Erythroblast (primary cell): ENCODE data around the gene ZNF575.
"Not testable (repeated sequence)": the region's sequence is repeated elsewhere in the genome, so short reads cannot be mapped to it uniquely, and the experiment has no call there.

ENCODE experiments used
- DNase-seq, 2 experiments: peaks; one replicate each; lab custom pipeline; 2025; lab: John Stamatoyannopoulos, UW
- GATA1 ChIP-seq: IDR thresholded peaks from 2 replicates; pipeline ENCODE4 v1.6.1; 2011; ENCODE audit warnings: low read depth, mild to moderate bottlenecking, control low read depth, low read length, moderate library complexity
- POLR2A ChIP-seq: IDR thresholded peaks from 2 replicates; pipeline ENCODE4 v1.6.1; 2011; ENCODE audit warnings: mild to moderate bottlenecking, low read length

Gene ZNF575

GRCh38 chr19:43503501-43504425 is 29.2 kb upstream of the ZNF575 start:
- peak; percentile 71 for TF ChIP-seq POLR2A
- TF ChIP-seq GATA1 = no peak
- DNase-seq = peak; percentile 95 to 96

- peak in 1 of 2 experiments; percentile 58 for DNase-seq
- TF ChIP-seq POLR2A = peak; percentile 29
- TF ChIP-seq GATA1 = no peak
These were observed 28.4 kb upstream of the ZNF575 start, which contains the start of gene PHLDB3 for GRCh38 chr19:43504426-43505185. PHLDB3 (minus strand) TSS chr19:43504746; CDS start chr19:43504118, 628 bp downstream.

- TF ChIP-seq POLR2A (no peak), GATA1 (no peak)
- no peak for DNase-seq
These were observed 27.9 kb upstream of the ZNF575 start for GRCh38 chr19:43505186-43505456.

GRCh38 chr19:43505941-43506340 is 27.0 kb upstream of the ZNF575 start:
- peak; percentile 72 to 86 for DNase-seq
- TF ChIP-seq POLR2A = no peak

GRCh38 chr19:43506629-43507028 is 26.4 kb upstream of the ZNF575 start:
- TF ChIP-seq POLR2A = no peak
- TF ChIP-seq GATA1 = no peak
- DNase-seq = no peak

GRCh38 chr19:43507880-43508279 is 25.1 kb upstream of the ZNF575 start:
- DNase-seq = no peak
- no peak for TF ChIP-seq POLR2A
- TF ChIP-seq GATA1 = no peak

- no peak for TF ChIP-seq GATA1
- TF ChIP-seq POLR2A = no peak
- no peak for DNase-seq
These were observed 22.3 kb upstream of the ZNF575 start for GRCh38 chr19:43510713-43511112.

GRCh38 chr19:43511324-43511723 is 21.7 kb upstream of the ZNF575 start:
- DNase-seq = no peak
- no peak for TF ChIP-seq GATA1
- no peak for TF ChIP-seq POLR2A

GRCh38 chr19:43512399-43512798 is 20.6 kb upstream of the ZNF575 start:
- DNase-seq = not testable (repeated sequence)

GRCh38 chr19:43518051-43518450 is 14.9 kb upstream of the ZNF575 start:
- DNase-seq = no peak
- TF ChIP-seq GATA1 (no peak), POLR2A (no peak)

- DNase-seq = peak; percentile 84 to 92
- TF ChIP-seq POLR2A = no peak
- TF ChIP-seq GATA1 = no peak
These were observed 13.4 kb upstream of the ZNF575 start for GRCh38 chr19:43519436-43520088.

- TF ChIP-seq GATA1 (no peak), POLR2A (no peak)
- DNase-seq = no peak
These were observed 10.1 kb upstream of the ZNF575 start for GRCh38 chr19:43522929-43523328.

GRCh38 chr19:43523696-43524095 is 9.3 kb upstream of the ZNF575 start:
- DNase-seq = not testable (repeated sequence)

GRCh38 chr19:43524922-43525835 is 7.8 kb upstream of the ZNF575 start:
- DNase-seq = no peak
- TF ChIP-seq POLR2A (no peak), GATA1 (no peak)
